Measurements from ENCODE around the gene LRRC49. TPM values are rescaled to one million over a fixed set of nuclear protein-coding genes. Genes with fewer than 3 reads are reported as not detected.

Gene LRRC49
- total RNA-seq, 1 experiment from 2014 or later, result 6.2 TPM

GRCh38 chr15:71078506-71079207, 186.0 kb downstream of the LRRC49 start:
- H3K79me2 ChIP-seq (ENCODE audit: low read depth), result no peaks in the 10 kb centered on the region
- no peak overlapping the region for H3K4me3 ChIP-seq
- H3K4me1 ChIP-seq (replicated peaks; ENCODE audit: insufficient read depth), result peaks cover 26% of the 10 kb centered on the region
- no peaks in the 10 kb centered on the region for H3K36me3 ChIP-seq (ENCODE audit: low read depth)
- H3K4me2 ChIP-seq, result peak overlapping the region; percentile 61
- DNase-seq, result no peak
- H4K20me1 ChIP-seq (ENCODE audit: insufficient read depth), result no peaks in the 10 kb centered on the region
- intact Hi-C loops (cut with micrococcal nuclease; ENCODE audit: unreplicated experiment), result loop anchor here (1.0 to 5.0 kb wide), 3 partner anchors 15 to 217 kb away; no protein-coding TSS in a partner anchor
- ChIA-PET POLR2A (ENCODE audit: unreplicated experiment) (no interaction called here), CTCF (interaction anchor here (0.7 kb wide), 1 partner anchor 266 kb away, joined by 16 read pairs; no protein-coding TSS in a partner anchor)
- no peaks in the 10 kb centered on the region for H3K9me2 ChIP-seq (ENCODE audit: insufficient read depth)
- peaks cover 3% of the 10 kb centered on the region; the same call in 1 of the 2 replicates for H3K9me3 ChIP-seq (ENCODE audit: insufficient read depth, low read depth)
- no peaks in the 10 kb centered on the region for H3K27me3 ChIP-seq (ENCODE audit: insufficient read depth, low read depth)
- peaks cover 19% of the 10 kb centered on the region; the same call in 1 of the 2 replicates for H3F3A ChIP-seq (ENCODE audit: insufficient read depth, low read depth)
- H3K27ac ChIP-seq, result peak overlapping the region; percentile 73
- TF ChIP-seq EZH2 (IDR thresholded peaks at IDR 0.05; ENCODE audit: low read depth), result no peak
- TF ChIP-seq, protein P1, sequence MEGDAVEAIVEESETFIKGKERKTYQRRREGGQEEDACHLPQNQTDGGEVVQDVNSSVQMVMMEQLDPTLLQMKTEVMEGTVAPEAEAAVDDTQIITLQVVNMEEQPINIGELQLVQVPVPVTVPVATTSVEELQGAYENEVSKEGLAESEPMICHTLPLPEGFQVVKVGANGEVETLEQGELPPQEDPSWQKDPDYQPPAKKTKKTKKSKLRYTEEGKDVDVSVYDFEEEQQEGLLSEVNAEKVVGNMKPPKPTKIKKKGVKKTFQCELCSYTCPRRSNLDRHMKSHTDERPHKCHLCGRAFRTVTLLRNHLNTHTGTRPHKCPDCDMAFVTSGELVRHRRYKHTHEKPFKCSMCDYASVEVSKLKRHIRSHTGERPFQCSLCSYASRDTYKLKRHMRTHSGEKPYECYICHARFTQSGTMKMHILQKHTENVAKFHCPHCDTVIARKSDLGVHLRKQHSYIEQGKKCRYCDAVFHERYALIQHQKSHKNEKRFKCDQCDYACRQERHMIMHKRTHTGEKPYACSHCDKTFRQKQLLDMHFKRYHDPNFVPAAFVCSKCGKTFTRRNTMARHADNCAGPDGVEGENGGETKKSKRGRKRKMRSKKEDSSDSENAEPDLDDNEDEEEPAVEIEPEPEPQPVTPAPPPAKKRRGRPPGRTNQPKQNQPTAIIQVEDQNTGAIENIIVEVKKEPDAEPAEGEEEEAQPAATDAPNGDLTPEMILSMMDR (conservative IDR thresholded peaks at IDR 0.05), result no peak
- H2AFZ ChIP-seq, result no peak overlapping the region
- no TSS peak for BruUV-seq (replicated peaks)

- H3K27ac ChIP-seq, result peak overlapping the region; percentile 73
- H3K9me3 ChIP-seq (ENCODE audit: insufficient read depth, low read depth), result peaks cover 3% of the 10 kb centered on the region; the same call in 1 of the 2 replicates
- peak; percentile 73 to 93 for DNase-seq
- peak overlapping the region; percentile 61 for H3K4me2 ChIP-seq
- POLR2A ChIA-PET (ENCODE audit: unreplicated experiment), result interaction anchor here (0.5 to 0.7 kb wide), 5 partner anchors 13 to 240 kb away, joined by 3 to 13 read pairs (median 6); no protein-coding TSS in a partner anchor
- no peaks in the 10 kb centered on the region for H3K36me3 ChIP-seq (ENCODE audit: low read depth)
- TF ChIP-seq, protein P1 (conservative IDR thresholded peaks at IDR 0.05), result no peak
- no peak for TF ChIP-seq EZH2 (IDR thresholded peaks at IDR 0.05; ENCODE audit: low read depth)
- no peaks in the 10 kb centered on the region for H4K20me1 ChIP-seq (ENCODE audit: insufficient read depth)
- H3K9me2 ChIP-seq (ENCODE audit: insufficient read depth), result no peaks in the 10 kb centered on the region
- no peaks in the 10 kb centered on the region for H3K79me2 ChIP-seq (ENCODE audit: low read depth)
- H3K4me3 ChIP-seq, result no peak overlapping the region
- peaks cover 19% of the 10 kb centered on the region; the same call in 1 of the 2 replicates for H3F3A ChIP-seq (ENCODE audit: insufficient read depth, low read depth)
- BruUV-seq (replicated peaks), result no TSS peak
- CTCF ChIA-PET, result no interaction called here
- intact Hi-C loops (cut with micrococcal nuclease; ENCODE audit: unreplicated experiment), result loop anchor here (1.0 to 5.0 kb wide), 3 partner anchors 14 to 216 kb away; no protein-coding TSS in a partner anchor
- H3K27me3 ChIP-seq (ENCODE audit: insufficient read depth, low read depth), result no peaks in the 10 kb centered on the region
- H2AFZ ChIP-seq, result peak overlapping the region; percentile 58; the same call in 1 of the 2 replicates
- peaks cover 26% of the 10 kb centered on the region for H3K4me1 ChIP-seq (replicated peaks; ENCODE audit: insufficient read depth)
Measured at GRCh38 chr15:71079208-71080044, 186.8 kb downstream of the LRRC49 start.

DNA sequence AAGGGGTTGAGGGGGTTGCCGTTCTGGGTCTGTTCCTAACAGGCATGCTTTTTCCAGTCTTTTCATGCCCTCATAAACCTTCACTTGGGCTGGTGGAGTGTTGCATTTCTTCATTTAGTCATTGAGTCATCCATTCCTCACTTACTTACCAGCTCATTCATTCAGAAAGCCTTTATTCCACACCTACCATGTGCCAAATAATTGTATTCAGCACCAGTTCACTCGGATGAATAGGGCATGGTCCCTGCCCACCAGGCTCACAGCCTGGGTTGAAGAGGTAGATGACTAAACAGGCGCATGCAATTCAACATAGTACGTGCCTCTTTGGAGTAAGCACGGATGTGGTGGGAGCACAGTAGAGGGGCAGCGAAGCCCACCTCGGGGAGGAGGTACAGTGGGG, 187.5 kb downstream of the LRRC49 start:
- Histone ChIP-seq H3K36me3 (ENCODE audit: low read depth) (no peaks in the 10 kb centered on the region), H2AFZ (peak overlapping the region; percentile 58; the same call in 1 of the 2 replicates), H3K79me2 (ENCODE audit: low read depth) (no peaks in the 10 kb centered on the region), H3K9me2 (ENCODE audit: insufficient read depth) (no peaks in the 10 kb centered on the region), H3K27me3 (ENCODE audit: insufficient read depth, low read depth) (no peaks in the 10 kb centered on the region), H4K20me1 (ENCODE audit: insufficient read depth) (no peaks in the 10 kb centered on the region), H3F3A (ENCODE audit: insufficient read depth, low read depth) (peaks cover 19% of the 10 kb centered on the region; the same call in 1 of the 2 replicates), H3K4me1 (replicated peaks; ENCODE audit: insufficient read depth) (peaks cover 26% of the 10 kb centered on the region), H3K4me3 (no peak overlapping the region), H3K4me2 (peak overlapping the region; percentile 61), H3K27ac (peak overlapping the region; percentile 73), H3K9me3 (ENCODE audit: insufficient read depth, low read depth) (0 out of 2 replicates have a peak, but pooled peaks cover 3% of the 10 kb centered on the region)
- TF ChIP-seq, protein P1 (conservative IDR thresholded peaks at IDR 0.05), result no peak
- no peak for TF ChIP-seq EZH2 (IDR thresholded peaks at IDR 0.05; ENCODE audit: low read depth)
- ChIA-PET CTCF (interaction anchor here (0.6 kb wide), 1 partner anchor 35 kb away, joined by 7 read pairs; the partner anchor contains the start of gene THSD4), POLR2A (ENCODE audit: unreplicated experiment) (interaction anchor here (0.6 kb wide), 3 partner anchors 12 to 360 kb away, joined by 3 to 6 read pairs (median 4); no protein-coding TSS in a partner anchor)
- intact Hi-C loops (cut with micrococcal nuclease; ENCODE audit: unreplicated experiment), result no loop called here
- DNase-seq, result no peak
- no TSS peak for BruUV-seq (replicated peaks)
